Retinal pigment epithelial cell (primary cell): ENCODE results near the gene SPATA32.
A peak's percentile ranks its signal among the peaks of the same experiment; 100 is the strongest.

Source experiments
- DNase-seq: peaks from one replicate; pipeline ENCODE4 v3.0.0-alpha.2; 2010; ENCODE audit warnings: low read depth
- H3K4me3 ChIP-seq: 2 replicates; pipeline ENCODE4 v1.5.1; 2011; ENCODE audit warnings: mild to moderate bottlenecking, low read length, control low read depth, moderate library complexity
- TF ChIP-seq, protein P1 (sequence below): conservative IDR thresholded peaks from 2 replicates; pipeline ENCODE4 v1.5.1; 2011; ENCODE audit warnings: low read depth, low read length, control low read depth, inconsistent platforms

Gene SPATA32

DNA sequence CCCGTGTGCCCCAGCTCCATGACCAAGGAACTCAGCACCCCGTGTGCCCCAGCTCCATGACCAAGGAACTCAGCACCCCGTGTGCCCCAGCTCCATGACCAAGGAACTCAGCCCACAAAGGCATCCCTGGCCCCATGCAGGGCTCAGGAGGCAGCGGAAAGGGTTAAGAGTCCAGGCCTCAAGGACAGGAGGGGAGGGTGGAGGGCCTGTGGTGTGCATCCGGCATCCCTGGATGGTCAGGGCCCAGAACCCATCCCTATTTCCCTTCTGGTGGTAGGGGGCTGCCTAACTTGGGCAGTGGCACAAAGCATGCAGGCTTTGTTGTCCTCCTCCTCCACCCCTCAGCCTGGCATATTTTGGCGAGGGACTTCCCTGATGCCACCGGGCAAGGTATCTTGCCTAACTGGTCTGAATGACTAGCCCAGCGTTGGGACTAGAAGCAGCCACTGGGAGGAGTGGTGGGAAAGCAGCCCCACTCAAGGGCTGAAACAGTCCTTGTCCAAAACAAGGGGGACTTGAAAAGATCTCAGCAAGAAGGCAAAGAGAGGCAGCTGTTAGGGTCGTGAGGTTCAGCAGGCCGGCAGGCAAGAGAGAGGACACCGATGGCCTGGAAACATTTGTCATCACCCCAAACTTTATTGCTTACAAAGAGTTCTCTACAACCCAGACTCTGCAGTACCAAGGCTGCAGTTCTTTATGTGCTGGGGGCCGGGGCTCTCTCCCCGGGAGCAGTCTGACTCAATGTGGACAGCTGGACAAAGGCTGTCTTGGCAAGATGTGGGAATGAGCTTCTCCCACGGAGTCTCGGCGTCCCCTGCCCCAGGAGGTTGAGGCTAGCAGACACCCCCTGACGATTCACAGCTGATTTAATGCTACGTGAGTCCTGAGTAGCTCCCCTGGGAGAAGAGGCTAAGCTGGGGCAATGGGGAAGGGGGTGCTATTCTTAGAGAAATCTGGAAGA is 902 bp upstream of the SPATA32 start:
- TF ChIP-seq, protein P1, sequence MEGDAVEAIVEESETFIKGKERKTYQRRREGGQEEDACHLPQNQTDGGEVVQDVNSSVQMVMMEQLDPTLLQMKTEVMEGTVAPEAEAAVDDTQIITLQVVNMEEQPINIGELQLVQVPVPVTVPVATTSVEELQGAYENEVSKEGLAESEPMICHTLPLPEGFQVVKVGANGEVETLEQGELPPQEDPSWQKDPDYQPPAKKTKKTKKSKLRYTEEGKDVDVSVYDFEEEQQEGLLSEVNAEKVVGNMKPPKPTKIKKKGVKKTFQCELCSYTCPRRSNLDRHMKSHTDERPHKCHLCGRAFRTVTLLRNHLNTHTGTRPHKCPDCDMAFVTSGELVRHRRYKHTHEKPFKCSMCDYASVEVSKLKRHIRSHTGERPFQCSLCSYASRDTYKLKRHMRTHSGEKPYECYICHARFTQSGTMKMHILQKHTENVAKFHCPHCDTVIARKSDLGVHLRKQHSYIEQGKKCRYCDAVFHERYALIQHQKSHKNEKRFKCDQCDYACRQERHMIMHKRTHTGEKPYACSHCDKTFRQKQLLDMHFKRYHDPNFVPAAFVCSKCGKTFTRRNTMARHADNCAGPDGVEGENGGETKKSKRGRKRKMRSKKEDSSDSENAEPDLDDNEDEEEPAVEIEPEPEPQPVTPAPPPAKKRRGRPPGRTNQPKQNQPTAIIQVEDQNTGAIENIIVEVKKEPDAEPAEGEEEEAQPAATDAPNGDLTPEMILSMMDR = no peak
- DNase-seq = no peak
- no peak overlapping the region for H3K4me3 ChIP-seq

DNA sequence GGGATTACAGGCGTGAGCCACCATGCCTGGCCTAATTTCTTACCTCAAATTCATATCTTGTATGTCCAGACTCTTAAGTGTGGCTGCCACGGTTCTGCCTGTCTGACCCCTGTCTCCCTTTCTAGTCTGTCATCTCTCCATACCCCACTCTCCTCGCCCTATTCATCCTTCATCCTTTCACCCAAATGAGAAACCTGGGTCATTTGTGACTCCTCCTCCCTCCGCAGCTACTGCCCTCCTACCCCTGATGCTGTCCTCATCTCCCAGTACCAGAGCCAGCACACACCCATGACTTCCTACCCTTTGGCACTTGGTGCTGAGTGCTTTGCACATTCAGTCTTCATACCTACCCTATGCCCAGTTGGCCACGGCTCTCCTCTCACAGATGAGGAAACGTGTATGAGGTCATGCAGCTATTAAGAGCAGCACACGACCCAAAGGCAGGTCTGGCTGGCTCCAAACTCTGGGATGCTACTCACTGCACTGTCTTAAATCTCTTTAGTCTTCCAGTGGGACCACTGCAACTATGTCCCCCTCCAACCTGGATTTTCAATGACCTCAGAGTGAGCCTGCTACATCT is 1.6 kb downstream of the SPATA32 start:
- no peak overlapping the region for H3K4me3 ChIP-seq
- TF ChIP-seq, protein P1 = no peak
- DNase-seq = no peak

DNA sequence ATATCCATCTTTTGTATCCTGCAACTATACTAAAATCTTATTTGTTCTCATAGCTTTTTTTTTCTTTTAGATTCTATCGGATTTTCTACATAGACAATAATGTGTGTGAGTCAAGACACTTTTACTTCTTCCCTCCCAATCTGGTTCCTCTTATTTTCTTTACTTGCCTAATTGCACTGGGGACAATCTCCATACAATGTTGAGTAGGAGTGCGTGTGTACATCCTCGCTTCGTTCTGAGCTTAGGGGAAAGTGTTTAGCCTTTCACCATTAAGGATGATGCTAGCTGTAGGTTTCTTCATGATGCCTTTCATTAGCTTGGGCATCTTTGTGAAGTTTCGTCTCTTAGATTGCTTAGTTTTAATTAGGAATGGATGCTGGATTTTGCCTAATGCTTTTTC is 2.9 kb downstream of the SPATA32 start:
- TF ChIP-seq, protein P1 = no peak
- H3K4me3 ChIP-seq = no peak overlapping the region
- DNase-seq = no peak

DNA sequence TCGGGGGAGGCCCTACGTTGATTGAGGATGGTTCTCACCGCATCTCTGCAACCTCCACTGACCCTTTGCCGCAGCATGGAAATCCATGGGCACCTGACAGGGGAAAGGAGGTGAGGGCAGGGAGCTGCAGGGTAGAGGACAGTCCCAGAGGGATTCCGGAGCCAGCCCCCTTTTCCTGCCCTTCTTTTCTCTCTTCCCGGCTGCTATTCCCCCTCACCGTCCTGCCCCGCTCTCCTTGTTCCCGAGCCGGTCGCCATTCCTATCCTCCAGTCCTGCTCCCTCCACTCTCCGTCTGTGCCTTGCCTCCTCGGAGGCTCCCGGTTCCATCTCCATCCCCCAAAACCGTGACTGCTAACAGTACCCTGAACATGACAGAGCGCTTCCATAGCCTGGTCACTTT is 4.8 kb downstream of the SPATA32 start:
- TF ChIP-seq, protein P1 = no peak
- H3K4me3 ChIP-seq = no peak overlapping the region
- DNase-seq = no peak

DNA sequence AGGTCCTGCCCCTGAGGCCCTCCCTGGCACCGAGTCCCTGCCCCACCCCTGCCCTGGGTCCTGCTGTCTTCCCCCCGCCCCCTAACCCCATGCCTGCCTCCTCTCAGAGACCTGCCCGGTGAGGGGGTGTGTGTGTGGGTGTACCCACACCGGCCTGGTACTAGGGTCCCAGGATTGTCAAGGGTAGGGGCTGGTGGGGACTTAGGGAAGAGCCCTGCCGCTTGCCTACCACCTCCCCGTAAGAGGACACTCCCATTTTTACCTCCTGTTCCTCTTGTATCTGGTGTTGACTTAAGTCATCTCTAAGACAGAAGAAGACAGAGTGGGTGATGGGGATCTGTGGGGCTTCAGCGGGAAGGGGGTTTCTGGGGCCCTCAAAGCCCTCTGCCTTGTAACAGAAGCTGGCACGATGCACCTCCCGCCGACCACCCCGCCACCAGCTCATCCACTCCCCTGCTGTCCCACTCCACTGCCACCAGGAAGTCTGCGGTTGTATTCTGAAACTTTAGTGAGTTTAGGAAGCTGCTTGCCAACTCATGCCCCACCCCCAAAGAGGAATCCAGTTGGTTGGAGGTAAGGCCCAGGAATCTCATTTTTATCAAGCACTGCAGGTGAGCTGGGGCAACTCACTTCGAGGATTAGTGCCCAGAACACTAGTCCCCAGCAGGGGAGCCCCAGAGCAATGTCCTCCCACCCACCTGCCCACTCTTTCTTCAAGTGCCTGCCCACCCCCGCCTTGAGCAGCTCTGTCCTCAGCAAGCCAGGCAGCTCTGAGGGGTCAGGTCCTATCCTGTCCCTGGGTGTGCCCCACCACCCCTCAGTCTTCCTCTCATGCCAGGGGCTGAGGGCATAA is 5.6 kb downstream of the SPATA32 start:
- no peak overlapping the region for H3K4me3 ChIP-seq
- DNase-seq = no peak

DNA sequence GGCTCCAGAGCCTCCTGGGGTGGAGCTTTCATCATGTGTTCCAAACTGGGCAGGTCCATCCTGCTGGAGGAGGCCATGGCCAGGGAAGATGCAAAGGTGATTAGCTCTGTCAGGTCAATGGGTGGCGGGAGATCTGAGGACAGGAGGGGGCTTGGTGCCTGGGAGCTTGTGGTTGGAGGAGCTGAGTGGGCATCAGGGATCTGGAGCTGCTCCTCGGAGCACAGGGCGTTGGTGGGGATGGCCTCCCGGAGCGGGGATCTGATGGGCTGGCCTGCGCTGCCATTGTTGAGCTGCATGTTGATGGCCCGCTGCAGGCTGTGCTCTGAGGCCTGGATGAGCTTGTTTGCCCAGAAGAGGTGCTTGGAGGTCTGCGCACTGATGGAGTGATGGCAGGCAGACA is 6.5 kb downstream of the SPATA32 start:
- H3K4me3 ChIP-seq = no peak overlapping the region
- DNase-seq = no peak
- TF ChIP-seq, protein P1 = no peak

More for the DNA sequence above, 5.6 kb downstream of the SPATA32 start:
- TF ChIP-seq, protein P1 = peak; percentile 22
